Activated naive CD4-positive, alpha-beta T cell treated with anti-CD3 and anti-CD28 coated beads, Interleukin-2, amount 50 U/mL, for 16 hours (primary cell): Measurements from ENCODE around the gene CYP2W1.

Experiments
- DNase-seq: peaks from one replicate; pipeline ENCODE4 v3.0.0-alpha.2; 2020

The CYP2W1 gene

GRCh38 chr7:967361-968082, 15.5 kb upstream of the CYP2W1 start:
- no peak for DNase-seq

GRCh38 chr7:968205-969105, 14.5 kb upstream of the CYP2W1 start:
- no peak for DNase-seq

GRCh38 chr7:969403-969802, 13.6 kb upstream of the CYP2W1 start:
- DNase-seq, result no peak

- DNase-seq, result no peak
These were observed 12.2 kb upstream of the CYP2W1 start for GRCh38 chr7:970744-971143.

- DNase-seq, result no peak
These were observed 10.9 kb upstream of the CYP2W1 start for GRCh38 chr7:972110-972509.

GRCh38 chr7:972676-973309, 10.2 kb upstream of the CYP2W1 start:
- no peak for DNase-seq

- no peak for DNase-seq
These were observed 9.7 kb upstream of the CYP2W1 start for GRCh38 chr7:973312-973711.

- no peak for DNase-seq
These were observed 8.8 kb upstream of the CYP2W1 start for GRCh38 chr7:974172-974571.

- DNase-seq, result peak; percentile 90
These were observed 7.9 kb upstream of the CYP2W1 start, which contains the start of gene COX19 for GRCh38 chr7:974820-975681. TSS of gene COX19 (minus strand) at chr7:975549. CDS start at chr7:975509, 40 bp downstream.

- no peak for DNase-seq
These were observed 7.1 kb upstream of the CYP2W1 start for GRCh38 chr7:975702-976473.

GRCh38 chr7:976901-977325, 6.1 kb upstream of the CYP2W1 start:
- no peak for DNase-seq

- no peak for DNase-seq
These were observed 5.5 kb upstream of the CYP2W1 start for GRCh38 chr7:977326-978048.

- no peak for DNase-seq
These were observed 5.0 kb upstream of the CYP2W1 start for GRCh38 chr7:978049-978346.

GRCh38 chr7:978416-979091, 4.4 kb upstream of the CYP2W1 start:
- DNase-seq, result no peak

GRCh38 chr7:979151-979550, 3.8 kb upstream of the CYP2W1 start:
- DNase-seq, result no peak

- DNase-seq, result no peak
These were observed 3.0 kb upstream of the CYP2W1 start for GRCh38 chr7:979886-980571.

GRCh38 chr7:981793-982510, 1.0 kb upstream of the CYP2W1 start:
- DNase-seq, result no peak

GRCh38 chr7:982511-983003, 424 bp upstream of the CYP2W1 start:
- no peak for DNase-seq

- DNase-seq, result no peak
These were observed 663 bp downstream of the CYP2W1 start for GRCh38 chr7:983616-984071.
